ENCODE results near the gene LIG3. TPM values are rescaled to one million over a fixed set of nuclear protein-coding genes. Genes with fewer than 3 reads are reported as not detected.
"Not testable (repeated sequence)": the region's sequence is repeated elsewhere in the genome, so short reads cannot be mapped to it uniquely, and the experiment has no call there.

Gene LIG3
- polyA plus RNA-seq, 1 of the 3 experiments (the other 2 are of a cell fraction), result 25.7 TPM

DNA sequence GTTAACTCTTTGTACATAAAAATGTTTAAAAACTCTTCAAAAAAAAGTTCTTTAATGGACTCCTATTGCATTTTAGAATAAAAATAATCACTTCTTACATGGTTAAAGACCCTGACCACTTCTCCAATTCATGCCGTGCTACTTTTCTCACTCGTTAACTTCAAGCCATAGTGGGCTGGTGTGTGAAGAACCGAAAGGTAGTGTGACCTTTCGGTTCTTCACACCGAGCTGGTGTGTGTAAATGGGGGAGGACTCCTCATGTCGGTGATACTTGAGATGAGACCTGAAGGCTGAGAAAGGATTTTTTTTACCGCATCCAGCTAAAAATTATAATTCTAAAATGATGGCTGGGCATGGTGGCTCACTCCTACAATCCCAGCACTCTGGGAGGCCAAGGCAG, 61.1 kb downstream of the LIG3 start:
- no peak overlapping the region for H3K9ac ChIP-seq

DNA sequence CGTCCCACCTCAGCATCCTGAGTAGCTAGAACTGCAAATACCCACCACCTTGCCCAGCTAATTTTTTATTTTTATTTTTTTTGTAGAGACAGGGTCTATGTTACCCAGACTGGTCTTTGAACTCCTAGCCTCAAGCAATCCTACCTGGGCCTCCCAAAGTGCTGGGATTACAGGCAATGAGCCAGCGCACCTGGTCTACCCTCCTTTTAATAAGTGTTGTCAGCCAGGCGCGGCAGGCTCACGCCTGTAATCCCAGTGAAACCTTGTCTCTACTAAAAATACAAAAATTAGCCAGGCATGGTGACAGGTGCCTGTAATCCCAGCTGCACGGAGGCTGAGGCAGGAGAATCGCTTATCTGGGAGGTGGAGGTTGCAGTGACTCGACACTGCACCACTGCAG, 63.9 kb downstream of the LIG3 start:
- H3F3A ChIP-seq (replicated peaks; ENCODE audit: insufficient read depth), result peaks cover 15% of the 10 kb centered on the region
- peaks cover 38% of the 10 kb centered on the region for H3K79me2 ChIP-seq (ENCODE audit: insufficient read depth)
- no peaks in the 10 kb centered on the region for H3K27me3 ChIP-seq (ENCODE audit: insufficient read depth)
- ChIA-PET POLR2A (no interaction called here), CTCF (no interaction called here)
- no peak overlapping the region for H3K4me3 ChIP-seq (ENCODE audit: low read depth in 2 of 2, low read length in 1 of 2)
- 0 out of 2 replicates have a peak, but pooled peaks cover 6% of the 10 kb centered on the region for H4K20me1 ChIP-seq (ENCODE audit: insufficient read depth)
- no peak overlapping the region for H2AFZ ChIP-seq (ENCODE audit: low read depth)
- H3K9me2 ChIP-seq, result no peaks in the 10 kb centered on the region
- H3K9me3 ChIP-seq, result no peaks in the 10 kb centered on the region
- no peak overlapping the region for H3K27ac ChIP-seq (ENCODE audit: low read depth in 2 of 2, low read length in 1 of 2)
- TF ChIP-seq JUND (IDR thresholded peaks at IDR 0.05) (no peak), RCOR1 (IDR thresholded peaks at IDR 0.05; ENCODE audit: low read length) (no peak), GABPA (IDR thresholded peaks at IDR 0.05; ENCODE audit: low read depth) (no peak), FOXM1 (IDR thresholded peaks at IDR 0.05; ENCODE audit: low read depth) (no peak), EP300 (IDR thresholded peaks at IDR 0.05; ENCODE audit: borderline replicate concordance in 1 of 2, low read depth in 1 of 2, low read length in 1 of 2) (no peak), TEAD4 (IDR thresholded peaks at IDR 0.05; ENCODE audit: borderline replicate concordance, insufficient read depth) (no peak), RXRA (IDR thresholded peaks at IDR 0.05; ENCODE audit: borderline replicate concordance, low read depth) (no peak), GATA2 (CRISPR knock-in tag; IDR thresholded peaks at IDR 0.05) (no peak), RFX5 (IDR thresholded peaks at IDR 0.05; ENCODE audit: low read length) (no peak), SIN3A (IDR thresholded peaks at IDR 0.05; ENCODE audit: borderline replicate concordance, low read depth, low read length) (no peak), FOXJ3 (CRISPR knock-in tag; IDR thresholded peaks at IDR 0.05) (no peak), RAD21 (IDR thresholded peaks at IDR 0.05; ENCODE audit: low read length) (no peak)
- TF ChIP-seq, protein P1, sequence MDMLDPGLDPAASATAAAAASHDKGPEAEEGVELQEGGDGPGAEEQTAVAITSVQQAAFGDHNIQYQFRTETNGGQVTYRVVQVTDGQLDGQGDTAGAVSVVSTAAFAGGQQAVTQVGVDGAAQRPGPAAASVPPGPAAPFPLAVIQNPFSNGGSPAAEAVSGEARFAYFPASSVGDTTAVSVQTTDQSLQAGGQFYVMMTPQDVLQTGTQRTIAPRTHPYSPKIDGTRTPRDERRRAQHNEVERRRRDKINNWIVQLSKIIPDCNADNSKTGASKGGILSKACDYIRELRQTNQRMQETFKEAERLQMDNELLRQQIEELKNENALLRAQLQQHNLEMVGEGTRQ (IDR thresholded peaks at IDR 0.05; ENCODE audit: borderline replicate concordance, low read depth, low read length), result no peak
- TF ChIP-seq, protein P2, sequence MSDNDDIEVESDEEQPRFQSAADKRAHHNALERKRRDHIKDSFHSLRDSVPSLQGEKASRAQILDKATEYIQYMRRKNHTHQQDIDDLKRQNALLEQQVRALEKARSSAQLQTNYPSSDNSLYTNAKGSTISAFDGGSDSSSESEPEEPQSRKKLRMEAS (IDR thresholded peaks at IDR 0.05; ENCODE audit: low read depth), result no peak
- DNase-seq, result no peak
- H3K4me1 ChIP-seq (ENCODE audit: control insufficient read depth in 1 of 2, insufficient read depth in 2 of 2, low read depth in 1 of 2, low read length in 1 of 2), result peaks cover 3 to 16% of the 10 kb centered on the region in 2 experiments; a peak in 2 of 4 replicates
- no peak overlapping the region for H3K4me2 ChIP-seq
- H3K36me3 ChIP-seq (replicated peaks in 1 of 2; ENCODE audit: control insufficient read depth in 1 of 2, insufficient read depth in 2 of 2, low read length in 1 of 2), result no peaks in the 10 kb centered on the region
- WGBS (ENCODE audit: low lambda C conversion rate), result 99% methylated on average over 8 of the region's 8 CpGs
- no peak overlapping the region for H3K9ac ChIP-seq

More for the DNA sequence above, 61.1 kb downstream of the LIG3 start:
- ChIA-PET CTCF (interaction anchor here (1.0 to 1.3 kb wide), 2 partner anchors 13 to 19 kb away, joined by 3 to 4 read pairs; no protein-coding TSS in a partner anchor), POLR2A (no interaction called here)
- no peak for DNase-seq
- peaks cover 5% of the 10 kb centered on the region for H3F3A ChIP-seq (replicated peaks; ENCODE audit: insufficient read depth)
- H3K79me2 ChIP-seq (ENCODE audit: insufficient read depth), result peaks cover 37% of the 10 kb centered on the region
- H3K4me1 ChIP-seq (ENCODE audit: control insufficient read depth in 1 of 2, insufficient read depth in 2 of 2, low read depth in 1 of 2, low read length in 1 of 2), result peaks cover 0 to 8% of the 10 kb centered on the region in 2 experiments; a peak in 1 of 4 replicates
- H3K27me3 ChIP-seq (ENCODE audit: insufficient read depth), result no peaks in the 10 kb centered on the region
- H2AFZ ChIP-seq (ENCODE audit: low read depth), result no peak overlapping the region
- no peaks in the 10 kb centered on the region for H4K20me1 ChIP-seq (ENCODE audit: insufficient read depth)
- no peaks in the 10 kb centered on the region for H3K9me2 ChIP-seq
- WGBS (ENCODE audit: low lambda C conversion rate), result 98% methylated on average over 7 of the region's 7 CpGs
- TF ChIP-seq TCF12 (IDR thresholded peaks at IDR 0.05), result no peak
- TF ChIP-seq ELF1 (IDR thresholded peaks at IDR 0.05), result no peak
- TF ChIP-seq, protein P3, sequence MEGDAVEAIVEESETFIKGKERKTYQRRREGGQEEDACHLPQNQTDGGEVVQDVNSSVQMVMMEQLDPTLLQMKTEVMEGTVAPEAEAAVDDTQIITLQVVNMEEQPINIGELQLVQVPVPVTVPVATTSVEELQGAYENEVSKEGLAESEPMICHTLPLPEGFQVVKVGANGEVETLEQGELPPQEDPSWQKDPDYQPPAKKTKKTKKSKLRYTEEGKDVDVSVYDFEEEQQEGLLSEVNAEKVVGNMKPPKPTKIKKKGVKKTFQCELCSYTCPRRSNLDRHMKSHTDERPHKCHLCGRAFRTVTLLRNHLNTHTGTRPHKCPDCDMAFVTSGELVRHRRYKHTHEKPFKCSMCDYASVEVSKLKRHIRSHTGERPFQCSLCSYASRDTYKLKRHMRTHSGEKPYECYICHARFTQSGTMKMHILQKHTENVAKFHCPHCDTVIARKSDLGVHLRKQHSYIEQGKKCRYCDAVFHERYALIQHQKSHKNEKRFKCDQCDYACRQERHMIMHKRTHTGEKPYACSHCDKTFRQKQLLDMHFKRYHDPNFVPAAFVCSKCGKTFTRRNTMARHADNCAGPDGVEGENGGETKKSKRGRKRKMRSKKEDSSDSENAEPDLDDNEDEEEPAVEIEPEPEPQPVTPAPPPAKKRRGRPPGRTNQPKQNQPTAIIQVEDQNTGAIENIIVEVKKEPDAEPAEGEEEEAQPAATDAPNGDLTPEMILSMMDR (IDR thresholded peaks at IDR 0.05), result no peak
- TF ChIP-seq YY1 (IDR thresholded peaks at IDR 0.05; ENCODE audit: low read depth), result no peak
- TF ChIP-seq, protein P4, sequence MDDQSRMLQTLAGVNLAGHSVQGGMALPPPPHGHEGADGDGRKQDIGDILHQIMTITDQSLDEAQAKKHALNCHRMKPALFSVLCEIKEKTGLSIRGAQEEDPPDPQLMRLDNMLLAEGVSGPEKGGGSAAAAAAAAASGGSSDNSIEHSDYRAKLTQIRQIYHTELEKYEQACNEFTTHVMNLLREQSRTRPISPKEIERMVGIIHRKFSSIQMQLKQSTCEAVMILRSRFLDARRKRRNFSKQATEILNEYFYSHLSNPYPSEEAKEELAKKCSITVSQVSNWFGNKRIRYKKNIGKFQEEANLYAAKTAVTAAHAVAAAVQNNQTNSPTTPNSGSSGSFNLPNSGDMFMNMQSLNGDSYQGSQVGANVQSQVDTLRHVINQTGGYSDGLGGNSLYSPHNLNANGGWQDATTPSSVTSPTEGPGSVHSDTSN (IDR thresholded peaks at IDR 0.05), result no peak
- no peaks in the 10 kb centered on the region for H3K36me3 ChIP-seq (replicated peaks in 1 of 2; ENCODE audit: control insufficient read depth in 1 of 2, insufficient read depth in 2 of 2, low read length in 1 of 2)
- no peak overlapping the region for H3K4me2 ChIP-seq
- H3K9me3 ChIP-seq, result no peaks in the 10 kb centered on the region
- no peak overlapping the region for H3K4me3 ChIP-seq (ENCODE audit: low read depth in 2 of 2, low read length in 1 of 2)
- H3K27ac ChIP-seq (ENCODE audit: low read depth in 2 of 2, low read length in 1 of 2), result no peak overlapping the region

DNA sequence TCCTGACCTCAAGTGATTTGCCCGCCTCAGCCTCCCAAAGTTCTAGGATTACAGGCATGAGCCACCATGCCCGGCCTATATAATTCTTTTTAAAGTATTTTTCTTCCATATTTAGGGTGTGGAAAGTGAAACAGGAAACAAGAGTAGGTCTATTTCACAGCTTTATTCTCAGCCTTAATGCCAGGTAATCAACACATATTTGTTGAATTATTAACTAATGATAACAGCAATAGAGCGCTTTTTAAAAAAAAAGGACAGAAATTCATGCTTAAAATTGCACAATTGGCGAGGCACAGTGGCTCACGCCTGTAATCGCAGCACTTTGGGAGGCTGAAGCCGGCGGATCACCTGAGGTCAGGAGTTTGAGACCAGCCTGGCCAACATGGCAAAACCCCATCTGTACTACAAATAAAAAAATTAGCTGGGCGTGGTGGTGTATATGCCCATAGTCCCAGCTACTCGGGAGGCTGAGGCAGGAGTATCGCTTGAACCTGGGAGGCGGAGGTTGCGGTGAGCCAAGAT, 65.2 kb downstream of the LIG3 start:
- H4K20me1 ChIP-seq (ENCODE audit: insufficient read depth); H3K4me3 ChIP-seq (ENCODE audit: low read depth in 2 of 2, low read length in 1 of 2); H3K36me3 ChIP-seq (replicated peaks in 1 of 2; ENCODE audit: control insufficient read depth in 1 of 2, insufficient read depth in 2 of 2, low read length in 1 of 2); H3K9me3 ChIP-seq; H3K9me2 ChIP-seq; H3K27ac ChIP-seq (ENCODE audit: low read depth in 2 of 2, low read length in 1 of 2); DNase-seq; H3K9ac ChIP-seq; POLR2A ChIA-PET; H2AFZ ChIP-seq (ENCODE audit: low read depth); H3K27me3 ChIP-seq (ENCODE audit: insufficient read depth); H3K4me2 ChIP-seq: not testable (repeated sequence)
- H3F3A ChIP-seq (replicated peaks; ENCODE audit: insufficient read depth), result peaks cover 15% of the 10 kb centered on the region
- WGBS (ENCODE audit: low lambda C conversion rate), result 97% methylated on average over 13 of the region's 13 CpGs
- CTCF ChIA-PET, result interaction anchor here (1.0 kb wide), 1 partner anchor 12 kb away, joined by 3 read pairs; no protein-coding TSS in a partner anchor
- peaks cover 3 to 16% of the 10 kb centered on the region in 2 experiments; a peak in 2 of 4 replicates for H3K4me1 ChIP-seq (ENCODE audit: control insufficient read depth in 1 of 2, insufficient read depth in 2 of 2, low read depth in 1 of 2, low read length in 1 of 2)
- H3K79me2 ChIP-seq (ENCODE audit: insufficient read depth), result peaks cover 38% of the 10 kb centered on the region

Data from SK-N-SH (cell line).